Heart left ventricle (tissue), 16 donors: Measurements from ENCODE around the gene SYNGR1. TPM values are rescaled to one million over a fixed set of nuclear protein-coding genes. Genes with fewer than 3 reads are reported as not detected.

Source experiments
- ATAC-seq, 4 donors: fragments of 200-7000 bp; cut with Tn5 transposase; one replicate each; pipeline ENCODE4 v1.9.1; 2020 to 2022; ENCODE audit warnings: moderate library complexity in 4 of 4, mild to moderate bottlenecking in 3 of 4, moderate number of reproducible peaks in 1 of 4
- DNase-seq, 5 donors: peaks; one replicate each; pipeline ENCODE4 v3.0.0-alpha.2; 2020
- H3K27ac ChIP-seq, 12 donors: fragments of 200-600 bp; sonication (generic) in 4 of 12; one replicate each; pipeline versions ENCODE4 v1.5.0 to v1.8.0; 2016 to 2022; ENCODE audit warnings: mild to moderate bottlenecking in 2 of 12
- H3K27me3 ChIP-seq, 9 donors: fragments of 200-600 bp; sonication (generic) in 2 of 9; one replicate each; pipeline versions ENCODE4 v1.5.1 to v1.8.0; 2016 to 2022; ENCODE audit warnings: mild to moderate bottlenecking in 3 of 9
- H3K36me3 ChIP-seq, 9 donors: fragments of 200-600 bp; sonication (generic) in 2 of 9; one replicate each; pipeline versions ENCODE4 v1.5.0 to v1.8.0; 2018 to 2022; ENCODE audit warnings: mild to moderate bottlenecking in 2 of 9
- H3K4me1 ChIP-seq, 12 donors: fragments of 200-600 bp; sonication (generic) in 4 of 12; one replicate each; pipeline versions ENCODE4 v1.5.0 to v1.8.0; 2016 to 2022; ENCODE audit warnings: mild to moderate bottlenecking in 3 of 12
- H3K4me3 ChIP-seq, 12 donors: fragments of 200-600 bp; sonication (generic) in 4 of 12; one replicate each; pipeline versions ENCODE4 v1.5.0 to v1.8.0; 2017 to 2022; ENCODE audit warnings: mild to moderate bottlenecking in 9 of 12, moderate library complexity in 4 of 12
- H3K9me3 ChIP-seq, 12 donors: fragments of 200-600 bp; sonication (generic) in 4 of 12; one replicate each; pipeline versions ENCODE4 v1.5.0 to v1.8.0; 2016 to 2022; ENCODE audit warnings: mild to moderate bottlenecking in 1 of 12
- CTCF ChIP-seq, 12 donors: fragments of 200-600 bp; sonication (generic) in 4 of 12; IDR thresholded peaks; one replicate each; pipeline versions ENCODE4 v1.5.0 to v1.8.0; 2018 to 2022; ENCODE audit warnings: antibody characterized with exemption in 12 of 12, mild to moderate bottlenecking in 5 of 12
- POLR2A ChIP-seq, 2 donors: fragments of 450-650 bp; IDR thresholded peaks; one replicate each; pipeline ENCODE4 v1.6.1; 2017; ENCODE audit warnings: antibody characterized with exemption in 2 of 2, mild to moderate bottlenecking in 2 of 2, moderate library complexity in 2 of 2
- WGBS, 4 donors: extraction: QIAGEN DNeasy Blood & Tissue Kit in 2 of 4; methylation state at CpG; one replicate each; pipeline versions ENCODE4 v1.1.5 to v1.1.7; 2013 to 2018; 5-methylcytosine and 5-hydroxymethylcytosine counted together
- intact Hi-C, 10 donors: fragments of 100-400 bp; cut with DNase I; formaldehyde crosslinking; loops; one replicate each; pipeline versions ENCODE4 v1.11.1 to v1.14.2; 2022
- polyA plus RNA-seq, 2 donors: library from polyadenylated mRNA; stranded (reverse); fragments of 200-250 nt; gene quantifications; one replicate each; pipeline ENCODE4 v1.2.3, GENCODE V29; 2013
- total RNA-seq, 9 donors: library from RNA; depleted of rRNA in 2 of 9; stranded (reverse); fragments of >200 nt in 2 of 9; fragmentation: NEBNext Ultra II Directional in 3 of 9; extraction: Animal tissue kit (Norgen Biotek cat#: 25700) in 3 of 9; gene quantifications; one replicate each; pipeline versions ENCODE4 v1.1.0 to v1.2.4, GENCODE V29; 2016 to 2023
- donor health status: ischemic (EF 13 %, LVEDD 7.1; RV severe dilation, severe dysfunction).
- donor health status: healthy with polysubstance abuse.
- donor health status: DM: no; HTN: yes; CAD: no.
- donor health status: DM: no; HTN: no; CAD: no.
- donor health status: ischemic (EF 25% LVEDD 6.9; RV normal size, moderate dysfunction).
- donor health status: ischemic (EF 25% LVEDD 5.7; RV mildly dilated, moderate dysfunction).
- donor health status: healthy.
- donor health status: DM: yes; HTN: yes; CAD: no.
- donor health status: ischemic (EF 35%, LVEDD 5.7; RV mildly dilated, moderate dysfunction).
- donor health status: nonischemic (EF 11% LVEDD 7.7; RV severe dilation, severe dysfunction).
- donor health status: DM: yes; HTN: yes; CAD: no.
- donor health status: PGD.
- donor health status: ischemic (EF 29% LVEDD 5.4; RV normal size, mild dysfunction).
- donor health status: nonischemic (EF 23%, LVEDD 6.1; RV moderate dilation, normal function).

The SYNGR1 gene
- total and polyA plus RNA-seq, 11 donors, result 20.0 to 49.9 (median 39.3) TPM

GRCh38 chr22:39418696-39419095 lies 68.9 kb downstream of the SYNGR1 start:
- DNase-seq (no peak), ATAC-seq (no peak)
- H3K27ac ChIP-seq, result no peak overlapping the region
- intact Hi-C loops, result no loop called here
- H3K4me1 ChIP-seq, result peaks cover 0 to 21% (median 11%) of the 10 kb centered on the region in 12 donors
- no peaks in the 10 kb centered on the region for H3K9me3 ChIP-seq
- H3K36me3 ChIP-seq, result peaks cover 0 to 82% (median 79%) of the 10 kb centered on the region in 9 donors
- WGBS, 4 donors, result 90 to 94% (median 93%) methylated on average over 12 of the region's 12 CpGs
- H3K27me3 ChIP-seq, result no peaks in the 10 kb centered on the region
- no peak for TF ChIP-seq CTCF (IDR thresholded peaks at IDR 0.05)
- no peak for TF ChIP-seq POLR2A (IDR thresholded peaks at IDR 0.05)
- H3K4me3 ChIP-seq, result no peak overlapping the region

- Histone ChIP-seq H3K4me1 (peaks cover 0 to 18% (median 11%) of the 10 kb centered on the region in 12 donors), H3K27me3 (no peaks in the 10 kb centered on the region), H3K4me3 (no peak overlapping the region), H3K9me3 (no peaks in the 10 kb centered on the region), H3K36me3 (peaks cover 0 to 86% (median 83%) of the 10 kb centered on the region in 9 donors), H3K27ac (no peak overlapping the region)
- peak in 1 of 5 donors; percentile 11 for DNase-seq
- intact Hi-C loops, result no loop called here
- 93 to 96% (median 95%) methylated on average over 6 of the region's 6 CpGs for WGBS, 4 donors
- TF ChIP-seq CTCF (IDR thresholded peaks at IDR 0.05) (no peak), POLR2A (IDR thresholded peaks at IDR 0.05) (no peak)
- no peak for ATAC-seq
Measured at GRCh38 chr22:39419096-39419495, 69.3 kb downstream of the SYNGR1 start.

GRCh38 chr22:39419911-39420310 lies 70.1 kb downstream of the SYNGR1 start:
- no peaks in the 10 kb centered on the region for H3K9me3 ChIP-seq
- no peak overlapping the region for H3K27ac ChIP-seq
- no peak overlapping the region for H3K4me3 ChIP-seq
- intact Hi-C loops, result no loop called here
- DNase-seq (peak in 1 of 5 donors; percentile 4), ATAC-seq (no peak)
- no peaks in the 10 kb centered on the region for H3K27me3 ChIP-seq
- H3K4me1 ChIP-seq, result peaks cover 0 to 10% (median 5%) of the 10 kb centered on the region in 12 donors
- WGBS, 4 donors, result 93 to 98% (median 96%) methylated on average over 4 to 5 of the region's 5 CpGs
- peaks cover 0 to 95% (median 91%) of the 10 kb centered on the region in 9 donors for H3K36me3 ChIP-seq
- TF ChIP-seq POLR2A (IDR thresholded peaks at IDR 0.05), result no peak
- TF ChIP-seq CTCF (IDR thresholded peaks at IDR 0.05), result no peak

GRCh38 chr22:39421691-39422090 lies 71.9 kb downstream of the SYNGR1 start:
- Histone ChIP-seq H3K27ac (no peak overlapping the region), H3K4me3 (no peak overlapping the region), H3K27me3 (no peaks in the 10 kb centered on the region), H3K9me3 (no peaks in the 10 kb centered on the region), H3K36me3 (peaks cover 0 to 96% (median 93%) of the 10 kb centered on the region in 9 donors), H3K4me1 (no peaks in the 10 kb centered on the region)
- TF ChIP-seq POLR2A (IDR thresholded peaks at IDR 0.05) (no peak), CTCF (IDR thresholded peaks at IDR 0.05) (no peak)
- intact Hi-C loops, result no loop called here
- ATAC-seq (no peak), DNase-seq (peak in 1 of 5 donors; percentile 8)
- 94 to 96% (median 95%) methylated on average over 10 to 11 of the region's 11 CpGs for WGBS, 4 donors
